H1 (cell line): ENCODE data around the gene C16orf54. TPM values are rescaled to one million over a fixed set of nuclear protein-coding genes. Genes with fewer than 3 reads are reported as not detected.
"Not testable (repeated sequence)": the region's sequence is repeated elsewhere in the genome, so short reads cannot be mapped to it uniquely, and the experiment has no call there.

Source experiments
- CTCF ChIA-PET: fragments of 300-600 bp; sonication (Branson Sonifier 250); formaldehyde crosslinking; loops from one replicate; lab custom pipeline; 2021; ENCODE audit not compliant: partially characterized antibody; lab: Charles Lee
- POLR2A ChIA-PET: fragments of 300-600 bp; sonication (Branson Sonifier 250); formaldehyde crosslinking; loops from one replicate; lab custom pipeline; 2021; ENCODE audit warnings: inconsistent platforms; ENCODE audit not compliant: partially characterized antibody; lab: Charles Lee
- DNase-seq, 2 experiments: peaks; one replicate each; pipeline versions ENCODE4 v3.0.0 to v3.0.0-alpha.2; 2010 to 2022; ENCODE audit warnings: low spot score in 2 of 2, low read depth in 1 of 2, mixed read lengths in 1 of 2
- FAIRE-seq: peaks from 2 replicates; lab custom pipeline; 2011; peaks lifted over from hg19 to GRCh38; lab: Jason Lieb, UNC
- H2AFZ ChIP-seq: 2 replicates; pipeline ENCODE4 v1.8.1; 2012; ENCODE audit warnings: low read length, inconsistent platforms
- H2AK5ac ChIP-seq: 2 replicates; pipeline ENCODE4 v1.6.1; 2013; ENCODE audit warnings: low read depth, low read length
- H2BK120ac ChIP-seq: replicated peaks from 2 replicates; pipeline ENCODE3; 2013; ENCODE audit warnings: low read depth, low read length, inconsistent platforms
- H2BK12ac ChIP-seq: 2 replicates; pipeline ENCODE4 v1.6.1; 2013; ENCODE audit warnings: low read depth, low read length
- H2BK15ac ChIP-seq: 2 replicates; pipeline ENCODE4 v1.6.1; 2013; ENCODE audit warnings: low read length
- H2BK20ac ChIP-seq: 2 replicates; pipeline ENCODE4 v1.6.1; 2013; ENCODE audit warnings: low read length
- H2BK5ac ChIP-seq: 2 replicates; pipeline ENCODE4 v1.6.1; 2013; ENCODE audit warnings: low read depth, low read length
- H3K14ac ChIP-seq: 2 replicates; pipeline ENCODE4 v1.6.1; 2013; ENCODE audit warnings: inconsistent platforms; ENCODE audit not compliant: insufficient read length
- H3K18ac ChIP-seq: 2 replicates; pipeline ENCODE4 v1.6.1; 2013; ENCODE audit warnings: low read length; ENCODE audit errors: extremely low read depth
- H3K23ac ChIP-seq: 2 replicates; pipeline ENCODE4 v1.6.1; 2013; ENCODE audit warnings: inconsistent platforms; ENCODE audit not compliant: insufficient read length
- H3K23me2 ChIP-seq: 2 replicates; pipeline ENCODE4 v1.6.1; 2013; ENCODE audit warnings: low read depth, low read length
- H3K27ac ChIP-seq: 2 replicates; pipeline ENCODE4 v1.6.1; 2011; ENCODE audit warnings: low read depth, low read length, inconsistent platforms
- H3K27me3 ChIP-seq, 4 experiments: replicated peaks in 1 of 4; 1 replicate in 1 of 4; 2 replicates in 3 of 4; pipeline versions ENCODE4 v1.6.1 to v1.8.1; 2011 to 2013; ENCODE audit warnings: low read length in 3 of 4, mild to moderate bottlenecking in 3 of 4, inconsistent platforms in 2 of 4, mixed read lengths in 2 of 4, moderate library complexity in 1 of 4; ENCODE audit not compliant: control insufficient read depth in 3 of 4, insufficient read depth in 3 of 4; ENCODE audit errors: extremely low read depth in 1 of 4
- H3K36me3 ChIP-seq, 4 experiments: 2 replicates each; pipeline versions ENCODE4 v1.6.1 to v1.8.1; 2011 to 2013; ENCODE audit warnings: mild to moderate bottlenecking in 4 of 4, low read length in 3 of 4, moderate library complexity in 2 of 4, control low read depth in 1 of 4, inconsistent platforms in 1 of 4; ENCODE audit not compliant: insufficient read depth in 4 of 4, control insufficient read depth in 2 of 4
- H3K4ac ChIP-seq: replicated peaks from 2 replicates; pipeline ENCODE3; 2013; ENCODE audit warnings: low read length, low read depth, mixed read lengths, inconsistent platforms; ENCODE audit not compliant: insufficient read length
- H3K4me1 ChIP-seq, 4 experiments: replicated peaks in 1 of 4; 1 replicate in 1 of 4; 2 replicates in 3 of 4; pipeline versions ENCODE4 v1.6.1 to v1.8.1; 2011 to 2013; ENCODE audit warnings: low read length in 3 of 4, inconsistent platforms in 2 of 4, mixed read lengths in 1 of 4; ENCODE audit not compliant: insufficient read depth in 4 of 4, control insufficient read depth in 3 of 4
- H3K4me2 ChIP-seq, 2 experiments: 2 replicates each; pipeline versions ENCODE4 v1.6.1 to v1.8.1; 2011 to 2013; ENCODE audit warnings: low read depth in 2 of 2, low read length in 2 of 2, control low read depth in 1 of 2, inconsistent platforms in 1 of 2, mild to moderate bottlenecking in 1 of 2; ENCODE audit not compliant: insufficient read depth in 1 of 2
- H3K4me3 ChIP-seq, 4 experiments: fragments of 200-600, 300-600 bp in 1 of 4; sonication (generic), shearing (Covaris generic), sonication (Bioruptor Twin) in 1 of 4; 2 replicates each; pipeline versions ENCODE4 v1.5.1 to v1.8.1; 2011 to 2016; ENCODE audit warnings: low read length in 4 of 4, low read depth in 3 of 4, control low read depth in 2 of 4, inconsistent platforms in 2 of 4, mild to moderate bottlenecking in 2 of 4, mixed read lengths in 1 of 4, moderate library complexity in 1 of 4; ENCODE audit not compliant: insufficient read depth in 2 of 4; ENCODE audit errors: extremely low read depth in 1 of 4
- H3K56ac ChIP-seq: replicated peaks from 2 replicates; pipeline ENCODE3; 2013; ENCODE audit warnings: low read depth, mild to moderate bottlenecking, mixed read lengths, low read length, inconsistent platforms; ENCODE audit not compliant: insufficient read length
- H3K79me1 ChIP-seq: 2 replicates; pipeline ENCODE4 v1.6.1; 2013; ENCODE audit warnings: low read depth, low read length, control low read depth
- H3K79me2 ChIP-seq, 2 experiments: 2 replicates each; pipeline versions ENCODE4 v1.6.1 to v1.8.1; 2012 to 2013; ENCODE audit warnings: low read length in 2 of 2, mild to moderate bottlenecking in 2 of 2, inconsistent platforms in 1 of 2; ENCODE audit not compliant: insufficient read depth in 2 of 2, control insufficient read depth in 1 of 2
- H3K9ac ChIP-seq, 4 experiments: replicated peaks in 1 of 4; 1 replicate in 1 of 4; 2 replicates in 3 of 4; pipeline versions ENCODE4 v1.6.1 to v1.8.1; 2011 to 2013; ENCODE audit warnings: low read depth in 3 of 4, low read length in 3 of 4, control low read depth in 2 of 4, mild to moderate bottlenecking in 2 of 4, moderate library complexity in 2 of 4, inconsistent platforms in 1 of 4; ENCODE audit errors: extremely low read depth in 1 of 4
- H3K9me3 ChIP-seq, 2 experiments: 2 replicates each; pipeline versions ENCODE4 v1.6.1 to v1.8.1; 2012 to 2013; ENCODE audit warnings: mild to moderate bottlenecking in 2 of 2, moderate library complexity in 2 of 2, control low read depth in 1 of 2, inconsistent platforms in 1 of 2, low read depth in 1 of 2, low read length in 1 of 2, mixed read lengths in 1 of 2; ENCODE audit not compliant: insufficient read depth in 2 of 2
- H4K20me1 ChIP-seq, 2 experiments: replicated peaks in 1 of 2; 2 replicates each; pipeline versions ENCODE3 to v1.8.1; 2011 to 2013; ENCODE audit warnings: inconsistent platforms in 2 of 2, low read length in 2 of 2, mild to moderate bottlenecking in 1 of 2; ENCODE audit not compliant: insufficient read depth in 2 of 2, control insufficient read depth in 1 of 2
- H4K5ac ChIP-seq: 2 replicates; pipeline ENCODE4 v1.6.1; 2013; ENCODE audit warnings: low read length, low read depth, mixed read lengths, inconsistent platforms; ENCODE audit not compliant: insufficient read length
- H4K8ac ChIP-seq: 2 replicates; pipeline ENCODE4 v1.8.0; 2013; ENCODE audit warnings: mild to moderate bottlenecking, moderate library complexity, low read length, inconsistent platforms; ENCODE audit not compliant: insufficient read depth; ENCODE audit errors: extremely low read depth
- H4K91ac ChIP-seq: replicated peaks from 2 replicates; pipeline ENCODE3; 2013; ENCODE audit warnings: low read length, mixed read lengths, inconsistent platforms; ENCODE audit not compliant: insufficient read length
- ATF2 ChIP-seq: IDR thresholded peaks from 2 replicates; pipeline ENCODE4 v1.6.1; 2012; ENCODE audit warnings: low read length, inconsistent platforms
- GTF2F1 ChIP-seq: IDR thresholded peaks from 2 replicates; pipeline ENCODE4 v1.6.1; 2012; ENCODE audit warnings: low read depth, low read length, improper control_type of control experiment, borderline replicate concordance
- SRF ChIP-seq: IDR thresholded peaks from 2 replicates; pipeline ENCODE4 v1.6.1; 2011; ENCODE audit warnings: mild to moderate bottlenecking, low read depth, low read length, moderate library complexity
- TAF1 ChIP-seq: IDR thresholded peaks from 2 replicates; pipeline ENCODE4 v1.6.1; 2011; ENCODE audit warnings: mild to moderate bottlenecking, low read depth, low read length
- TBP ChIP-seq: IDR thresholded peaks from 2 replicates; pipeline ENCODE4 v1.6.1; 2011; ENCODE audit warnings: low read depth, low read length, improper control_type of control experiment
- YY1 ChIP-seq: IDR thresholded peaks from 2 replicates; pipeline ENCODE4 v1.6.1; 2011; ENCODE audit warnings: low read depth, mild to moderate bottlenecking, low read length
- WGBS, 2 experiments: shearing (Covaris generic) in 1 of 2; methylation state at CpG; one replicate each; pipeline versions ENCODE4 v1.1.6 to v1.1.7; 2013 to 2015; ENCODE audit warnings: low lambda C conversion rate in 2 of 2, mixed read lengths in 2 of 2, inconsistent platforms in 1 of 2, low coverage in 1 of 2, missing lambda C conversion rate in 1 of 2; ENCODE audit not compliant: insufficient replicate concordance in 2 of 2, insufficient coverage in 1 of 2, insufficient read length in 1 of 2; ENCODE audit errors: extremely low coverage in 1 of 2, missing lambda C conversion rate in 1 of 2; 5-methylcytosine and 5-hydroxymethylcytosine counted together
- polyA plus RNA-seq, 7 experiments: library from polyadenylated mRNA; depleted of rRNA in 3 of 7; stranded (reverse) in 5 of 7; unstranded in 2 of 7; fragments of >200 nt in 5 of 7; fragments of 200-250 nt in 2 of 7; gene quantifications; 1 replicate in 5 of 7; 2 replicates in 1 of 7; 4 replicates in 1 of 7; pipeline versions ENCODE4 v1.2.1 to v1.2.3, GENCODE V29; 2011 to 2013; ENCODE audit warnings: missing spikeins in 2 of 7, mixed read lengths in 2 of 7
- total RNA-seq: library from RNA; stranded (reverse); fragmentation: NEBNext Ultra II Directional; extraction: Animal tissue kit (Norgen Biotek cat#: 25700); gene quantifications from 2 replicates; pipeline ENCODE4 v1.2.1, GENCODE V29; 2021

Gene C16orf54
- total and polyA plus RNA-seq, 2 of the 8 experiments (the other 6 are each of a cell fraction or from before 2014, with no cell fraction given) = not detected

GRCh38 chr16:29709657-29710056 lies 36.1 kb downstream of the C16orf54 start:
- H4K20me1 ChIP-seq, H2BK15ac ChIP-seq, H3K4me1 ChIP-seq, H3K9me3 ChIP-seq, H2BK20ac ChIP-seq, H3K79me1 ChIP-seq, H3K27me3 ChIP-seq, H2BK120ac ChIP-seq, DNase-seq, H2AFZ ChIP-seq, H3K23me2 ChIP-seq, H3K23ac ChIP-seq, FAIRE-seq, H4K8ac ChIP-seq: not testable (repeated sequence)
- Histone ChIP-seq H2BK5ac (peak overlapping the region; percentile 74), H3K79me2 (peaks cover 10 to 48% of the 10 kb centered on the region in 2 experiments), H3K9ac (peak overlapping the region; percentile 87 to 99 (median 94)), H2AK5ac (peak overlapping the region; percentile 91; the same call in 1 of the 2 replicates), H3K18ac (peak overlapping the region; percentile 94), H3K4ac (peak overlapping the region; percentile 82), H3K36me3 (peaks cover 5 to 37% (median 13%) of the 10 kb centered on the region in 4 experiments), H3K4me3 (peak overlapping the region; percentile 65 to 99 (median 74)), H4K91ac (peak overlapping the region; percentile 92), H2BK12ac (peak overlapping the region; percentile 53; the same call in 1 of the 2 replicates), H4K5ac (peak overlapping the region; percentile 93), H3K14ac (peak overlapping the region; percentile 4), H3K27ac (peak overlapping the region; percentile 91), H3K56ac (peak overlapping the region; percentile 79), H3K4me2 (peak overlapping the region; percentile 60 to 67)
- WGBS, 2 experiments = 1% methylated on average over 6 of the region's 6 CpGs; no CpG with 5 or more reads in 1 of the 2 experiments
- ChIA-PET POLR2A (interaction anchor here (0.6 to 20.4 kb wide), 36 partner anchors 9 to 355 kb away, joined by 3 to 490 read pairs (median 5); partner anchors contain the start of genes HIRIP3, KIF22, MVP and PAGR1), CTCF (interaction anchor here (1.1 to 1.7 kb wide), 4 partner anchors 9 to 21 kb away, joined by 3 to 11 read pairs (median 4); no protein-coding TSS in a partner anchor)
- peak; percentile 86 for TF ChIP-seq TBP
- peak; percentile 73; the same call in 1 of the 2 replicates for TF ChIP-seq SRF
- peak; percentile 67 for TF ChIP-seq YY1
- peak; percentile 61; the same call in 1 of the 2 replicates for TF ChIP-seq GTF2F1
- TF ChIP-seq ATF2 = 0 out of 2 replicates have a peak, but pooled peaks have one; percentile 5
- peak; percentile 62 for TF ChIP-seq TAF1
